Effector CD8-positive, alpha-beta T cell (primary cell): ENCODE measurements around the gene SLC34A1.
"Not testable (repeated sequence)": the region's sequence is repeated elsewhere in the genome, so short reads cannot be mapped to it uniquely, and the experiment has no call there.

Source experiments
- DNase-seq: peaks from one replicate; lab custom pipeline; 2025; lab: John Stamatoyannopoulos, UW
- total RNA-seq, 4 experiments: gene quantifications; one replicate each; lab custom pipeline; 2026; lab: John Stamatoyannopoulos, UW

SLC34A1 gene
- 0 to 0.61 (median 0.04) reads per million in 4 experiments for total RNA-seq

GRCh38 chr5:177384134-177384533 lies at the start of gene SLC34A1:
TSS of gene SLC34A1 (plus strand) at chr5:177384434. CDS start at chr5:177385742, 1,308 bp downstream.
- DNase-seq, result no peak

- DNase-seq, result no peak
Measured at GRCh38 chr5:177334781-177335700, 49.2 kb upstream of the SLC34A1 start.

- DNase-seq, result no peak
Measured at GRCh38 chr5:177335701-177336065, 48.6 kb upstream of the SLC34A1 start.

GRCh38 chr5:177336112-177336511 lies 48.1 kb upstream of the SLC34A1 start:
- DNase-seq, result no peak

- no peak for DNase-seq
Measured at GRCh38 chr5:177336603-177337494, 47.4 kb upstream of the SLC34A1 start.

- DNase-seq, result no peak
Measured at GRCh38 chr5:177338251-177339106, 45.8 kb upstream of the SLC34A1 start.

- no peak for DNase-seq
Measured at GRCh38 chr5:177339107-177339638, 45.1 kb upstream of the SLC34A1 start.

- not testable (repeated sequence) for DNase-seq
Measured at GRCh38 chr5:177343000-177343399, 41.2 kb upstream of the SLC34A1 start.

- DNase-seq, result no peak
Measured at GRCh38 chr5:177343777-177344176, 40.5 kb upstream of the SLC34A1 start.

GRCh38 chr5:177344891-177345290 lies 39.3 kb upstream of the SLC34A1 start:
- DNase-seq, result no peak

GRCh38 chr5:177346820-177347219 lies 37.4 kb upstream of the SLC34A1 start:
- DNase-seq, result no peak

- DNase-seq, result no peak
Measured at GRCh38 chr5:177347699-177348098, 36.5 kb upstream of the SLC34A1 start.

GRCh38 chr5:177349362-177349647 lies 34.9 kb upstream of the SLC34A1 start:
- no peak for DNase-seq

- no peak for DNase-seq
Measured at GRCh38 chr5:177349762-177350161, 34.5 kb upstream of the SLC34A1 start.

GRCh38 chr5:177350776-177351391 lies 33.4 kb upstream of the SLC34A1 start:
- no peak for DNase-seq

- peak; percentile 83 for DNase-seq
Measured at GRCh38 chr5:177351392-177352329, 32.6 kb upstream of the SLC34A1 start, which contains the start of gene LMAN2. TSS of gene LMAN2 (minus strand) at chr5:177351668. CDS start at chr5:177351647, 21 bp downstream.

GRCh38 chr5:177353093-177353492 lies 31.1 kb upstream of the SLC34A1 start:
- no peak for DNase-seq

GRCh38 chr5:177354256-177354655 lies 30.0 kb upstream of the SLC34A1 start:
- no peak for DNase-seq

GRCh38 chr5:177354711-177355110 lies 29.5 kb upstream of the SLC34A1 start:
- DNase-seq, result no peak
